ENCODE results near the gene UBE2I.

The UBE2I gene

GRCh38 chr16:1330931-1331711 lies 21.7 kb downstream of the UBE2I start:
- no peak for DNase-seq

- DNase-seq, result peak; percentile 50
These were observed 22.5 kb downstream of the UBE2I start for GRCh38 chr16:1331712-1332617.

- no peak for DNase-seq
These were observed 23.2 kb downstream of the UBE2I start for GRCh38 chr16:1332618-1333148.

- DNase-seq, result peak; percentile 55
These were observed 23.8 kb downstream of the UBE2I start, which contains the start of gene BAIAP3 for GRCh38 chr16:1333149-1333812. Gene BAIAP3, plus strand, starts transcription at chr16:1333645. Its CDS starts 4,905 bp downstream, at chr16:1338550.

- no peak for DNase-seq
These were observed 24.6 kb downstream of the UBE2I start for GRCh38 chr16:1333854-1334700.

GRCh38 chr16:1334739-1335138 lies 25.3 kb downstream of the UBE2I start:
- no peak for DNase-seq

- no peak for DNase-seq
These were observed 26.0 kb downstream of the UBE2I start for GRCh38 chr16:1335211-1335971.

- peak; percentile 31 for DNase-seq
These were observed 26.6 kb downstream of the UBE2I start for GRCh38 chr16:1335996-1336395.

- no peak for DNase-seq
These were observed 27.2 kb downstream of the UBE2I start for GRCh38 chr16:1336619-1337018.

GRCh38 chr16:1337486-1337885 lies 28.1 kb downstream of the UBE2I start:
- DNase-seq, result peak; percentile 39

GRCh38 chr16:1338119-1338730 lies 28.8 kb downstream of the UBE2I start:
- peak; percentile 75 for DNase-seq

- DNase-seq, result no peak
These were observed 29.6 kb downstream of the UBE2I start for GRCh38 chr16:1338855-1339675.

GRCh38 chr16:1340730-1341494 lies 31.5 kb downstream of the UBE2I start:
- DNase-seq, result no peak

GRCh38 chr16:1341495-1342420 lies 32.3 kb downstream of the UBE2I start:
- DNase-seq, result no peak

- DNase-seq, result peak; percentile 100
These were observed 33.3 kb downstream of the UBE2I start for GRCh38 chr16:1342526-1343427.

GRCh38 chr16:1343428-1344242 lies 34.2 kb downstream of the UBE2I start:
- DNase-seq, result peak; percentile 25

All from NCI-H82 (cell line).